GM21515 (cell line): ENCODE data around the gene CMSS1.

Experiments
- ATAC-seq: cut with Tn5 transposase; IDR thresholded peaks from one replicate; pipeline ENCODE4 v1.9.1; 2021; ENCODE audit not compliant: unreplicated experiment

CMSS1 gene

DNA sequence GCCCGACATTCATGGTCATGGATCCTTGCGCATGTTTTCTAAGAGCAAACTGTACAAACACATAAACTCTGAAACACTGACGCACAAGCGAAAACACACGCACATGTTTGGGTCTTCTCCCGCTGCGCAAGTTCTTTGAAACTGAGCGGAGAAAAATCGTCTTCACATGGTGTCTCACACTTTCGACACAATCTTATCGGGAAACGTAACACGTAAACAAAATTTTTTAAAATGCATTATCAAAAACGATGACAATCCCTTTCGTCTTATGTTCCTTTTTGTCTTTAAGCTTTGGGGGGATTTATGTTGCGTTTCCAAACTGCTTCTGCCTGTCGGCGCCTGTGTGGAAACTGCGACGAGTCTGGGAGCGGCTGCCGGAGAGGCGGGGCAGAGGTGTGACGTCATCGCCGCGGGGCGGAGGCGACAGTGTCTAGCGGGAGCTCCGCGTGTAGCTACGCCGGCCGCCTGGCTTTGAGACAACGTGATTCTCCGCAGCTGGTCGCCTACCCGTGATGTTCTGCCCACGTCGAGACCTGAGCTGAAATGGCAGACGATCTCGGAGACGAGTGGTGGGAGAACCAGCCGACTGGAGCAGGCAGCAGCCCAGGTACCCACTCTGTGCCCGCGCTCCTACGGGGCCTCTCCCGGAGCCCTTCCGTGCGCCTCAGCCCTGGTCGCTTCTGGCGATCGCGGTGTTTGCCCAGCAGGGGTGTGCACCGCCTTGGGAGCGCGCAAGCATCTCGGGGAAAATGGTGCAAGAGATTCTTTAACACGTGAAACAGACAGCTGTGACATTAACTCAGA, at the start of gene CMSS1:
Gene CMSS1 (plus strand): TSS at position 426 of the 804 bp plus-strand sequence.
- ATAC-seq: peak; percentile 98

DNA sequence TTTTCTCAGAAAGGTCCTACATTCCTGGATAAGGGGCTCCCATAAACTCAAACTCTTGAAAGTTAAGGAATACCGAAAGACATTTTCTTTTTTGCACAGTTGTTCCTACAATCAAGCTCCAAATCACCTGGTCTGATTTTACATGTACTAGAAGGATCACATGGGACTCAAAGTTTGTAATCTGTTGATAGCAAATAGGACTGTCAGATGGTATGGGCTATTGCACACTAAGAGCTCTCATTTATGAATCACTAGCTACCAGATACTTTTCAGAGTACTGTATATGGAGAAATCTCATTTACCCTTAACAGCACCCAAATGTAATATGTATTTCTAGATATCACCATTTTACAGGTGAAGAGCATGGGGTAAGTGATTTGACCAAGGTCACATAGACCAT, 49.5 kb upstream of the CMSS1 start:
- no peak for ATAC-seq

DNA sequence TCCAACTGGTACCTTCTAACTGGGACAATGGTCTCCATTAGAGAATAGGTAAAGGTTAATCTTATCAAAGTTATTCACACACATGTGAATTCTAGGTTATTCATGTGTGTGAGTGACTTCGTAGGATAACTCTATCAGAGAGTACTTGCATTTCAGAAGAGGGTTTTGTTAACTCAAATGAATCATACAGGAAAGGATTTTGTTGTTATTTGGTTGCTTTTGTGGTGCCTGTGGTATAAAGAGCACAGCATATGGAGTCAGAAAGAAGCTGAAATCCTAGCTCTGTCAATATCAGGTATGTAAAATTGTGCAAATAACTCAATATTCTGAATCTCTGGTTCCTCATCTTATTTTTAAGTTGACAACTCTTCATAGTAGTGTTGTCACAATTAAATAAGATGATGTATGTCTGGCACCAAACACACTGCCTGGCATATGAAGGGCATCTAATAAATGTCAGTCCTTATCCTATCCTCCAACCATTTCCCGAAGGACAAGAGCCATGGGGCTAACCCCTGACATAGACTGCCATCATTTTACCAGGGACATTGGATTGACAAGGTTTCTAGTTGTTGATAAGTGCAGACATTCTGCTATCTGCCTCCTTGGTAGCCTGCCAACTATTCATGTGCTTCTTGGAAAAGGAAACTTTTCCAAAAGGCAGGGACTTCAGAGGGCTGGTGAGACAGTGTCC, 48.7 kb upstream of the CMSS1 start:
- no peak for ATAC-seq

DNA sequence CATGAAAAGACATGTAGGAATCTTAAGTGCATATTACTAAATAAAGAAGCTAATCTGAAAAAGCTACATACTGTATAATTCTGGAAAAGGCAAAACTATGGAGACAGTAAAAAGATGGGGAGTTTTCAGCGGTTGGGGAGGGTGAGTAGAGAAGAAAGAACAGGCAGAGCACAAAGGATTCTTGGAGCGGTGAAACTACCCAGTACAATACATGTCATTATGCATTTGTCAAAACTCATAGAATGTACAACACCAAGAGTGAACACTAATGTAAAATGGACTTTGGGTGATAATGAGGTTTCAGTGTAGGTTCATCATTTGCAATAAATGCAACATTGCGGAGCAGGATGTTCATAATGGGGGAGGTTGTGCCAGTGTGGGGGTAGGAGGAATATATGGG, 45.5 kb upstream of the CMSS1 start:
- ATAC-seq: no peak

DNA sequence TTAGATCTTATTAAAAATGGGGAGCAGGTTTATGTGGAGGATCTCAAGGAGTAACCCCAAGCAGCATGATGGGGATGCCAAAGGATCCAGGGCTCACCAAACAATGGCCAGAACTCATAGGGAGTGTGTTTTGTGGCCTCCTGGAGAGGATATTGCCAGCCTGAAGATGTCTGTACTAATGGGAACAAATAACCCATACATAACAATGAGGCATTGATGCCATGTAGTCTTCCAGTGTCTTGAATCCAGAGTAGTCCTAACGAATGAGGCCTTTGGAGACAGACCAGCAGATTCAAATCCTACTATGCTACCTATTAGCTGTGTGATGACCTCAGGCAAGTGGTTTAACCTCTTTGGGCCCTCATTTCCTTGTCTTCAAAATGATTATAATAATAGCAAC, 45.0 kb upstream of the CMSS1 start:
- no peak for ATAC-seq

DNA sequence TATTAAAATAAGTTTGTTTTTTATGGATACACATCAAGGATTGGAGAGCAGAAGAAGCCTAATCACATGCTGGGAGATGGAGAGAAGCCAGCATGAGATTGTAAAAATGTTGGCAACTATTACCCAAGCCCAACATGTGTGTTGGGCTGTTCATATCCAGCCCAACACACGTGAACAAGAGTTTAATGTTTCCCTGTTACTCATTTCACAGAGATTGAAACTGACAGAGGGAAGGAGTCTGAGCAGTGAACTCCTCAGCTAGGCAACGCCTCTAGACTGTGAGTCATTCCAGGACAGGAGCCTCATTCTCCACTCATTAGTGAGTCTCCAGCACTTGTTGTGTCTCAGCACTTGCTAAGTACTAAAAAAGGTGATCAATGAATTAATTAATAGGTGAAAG, 43.2 kb upstream of the CMSS1 start:
- peak; percentile 93 for ATAC-seq

DNA sequence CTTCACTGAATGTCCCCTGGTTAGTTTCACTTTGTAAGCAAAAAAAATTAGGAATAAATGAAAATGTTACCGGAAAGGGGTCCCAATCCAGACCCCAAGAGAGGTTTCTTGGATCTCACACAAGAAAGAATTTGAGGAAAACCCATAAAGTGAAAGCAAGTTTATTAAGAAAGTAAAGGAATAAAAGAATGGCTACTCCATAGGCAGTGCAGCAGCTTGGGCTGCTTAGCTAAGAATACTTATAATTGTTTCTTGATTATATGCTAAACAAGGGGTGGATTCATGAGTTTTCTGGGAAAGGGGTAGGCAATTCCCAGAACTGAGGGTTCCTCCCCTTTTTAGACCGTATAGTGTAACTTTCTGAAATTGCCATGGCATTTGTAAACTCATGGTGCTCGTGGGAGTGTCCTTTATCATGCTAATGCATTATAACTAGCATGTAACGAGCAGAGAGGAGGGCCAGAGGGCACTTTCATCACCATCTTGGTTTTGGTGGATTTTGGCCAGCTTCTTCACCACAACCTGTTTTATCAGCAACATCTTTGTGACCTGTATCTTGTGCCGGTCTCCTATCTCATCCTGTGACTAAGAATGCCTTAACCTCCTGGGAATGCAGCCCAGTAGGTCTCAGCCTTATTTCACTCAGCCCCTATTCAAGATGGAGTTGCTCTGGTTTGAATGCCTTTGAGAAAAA, 41.0 kb upstream of the CMSS1 start:
- ATAC-seq: no peak

GRCh38 chr3:99777210-99777549, 40.5 kb upstream of the CMSS1 start:
- no peak for ATAC-seq

DNA sequence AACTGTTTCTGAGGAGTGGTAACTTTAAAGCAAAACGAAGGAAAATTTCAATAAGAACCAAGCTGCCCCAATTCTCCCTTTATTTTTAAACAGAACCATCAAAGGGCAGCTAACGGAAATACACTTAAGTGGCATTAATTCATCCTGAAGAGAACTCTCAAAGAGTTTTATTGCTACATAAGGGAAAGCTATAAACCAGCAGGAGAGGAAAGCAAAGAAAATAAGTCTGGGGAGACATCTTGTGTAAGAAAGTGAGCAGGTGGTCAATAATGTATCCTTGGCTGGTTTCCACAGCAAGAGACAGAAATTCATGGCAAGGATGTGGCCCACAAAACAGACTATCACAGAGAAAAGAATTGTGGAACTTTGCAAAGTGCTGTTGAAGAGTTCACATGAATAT, 40.0 kb upstream of the CMSS1 start:
- ATAC-seq: no peak

- no peak for ATAC-seq
Observed at GRCh38 chr3:99780749-99781148, 36.9 kb upstream of the CMSS1 start.

GRCh38 chr3:99781761-99782160, 35.9 kb upstream of the CMSS1 start:
- no peak for ATAC-seq

GRCh38 chr3:99783011-99783573, 34.6 kb upstream of the CMSS1 start:
- no peak for ATAC-seq

- peak; percentile 88 for ATAC-seq
Observed at GRCh38 chr3:99789011-99789721, 28.5 kb upstream of the CMSS1 start.

DNA sequence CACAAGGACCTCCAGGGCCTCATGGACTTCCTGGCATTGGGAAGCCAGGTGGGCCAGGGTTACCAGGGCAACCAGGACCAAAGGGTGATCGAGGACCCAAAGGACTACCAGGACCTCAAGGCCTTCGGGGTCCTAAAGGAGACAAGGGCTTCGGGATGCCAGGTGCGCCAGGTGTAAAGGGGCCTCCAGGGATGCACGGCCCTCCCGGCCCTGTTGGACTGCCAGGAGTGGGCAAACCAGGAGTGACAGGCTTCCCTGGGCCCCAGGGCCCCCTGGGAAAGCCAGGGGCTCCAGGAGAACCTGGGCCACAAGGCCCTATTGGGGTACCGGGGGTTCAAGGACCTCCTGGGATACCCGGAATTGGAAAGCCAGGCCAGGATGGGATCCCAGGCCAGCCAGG, 23.2 kb upstream of the CMSS1 start:
- ATAC-seq: no peak

- ATAC-seq: no peak
Observed at GRCh38 chr3:99795573-99795972, 22.1 kb upstream of the CMSS1 start.

DNA sequence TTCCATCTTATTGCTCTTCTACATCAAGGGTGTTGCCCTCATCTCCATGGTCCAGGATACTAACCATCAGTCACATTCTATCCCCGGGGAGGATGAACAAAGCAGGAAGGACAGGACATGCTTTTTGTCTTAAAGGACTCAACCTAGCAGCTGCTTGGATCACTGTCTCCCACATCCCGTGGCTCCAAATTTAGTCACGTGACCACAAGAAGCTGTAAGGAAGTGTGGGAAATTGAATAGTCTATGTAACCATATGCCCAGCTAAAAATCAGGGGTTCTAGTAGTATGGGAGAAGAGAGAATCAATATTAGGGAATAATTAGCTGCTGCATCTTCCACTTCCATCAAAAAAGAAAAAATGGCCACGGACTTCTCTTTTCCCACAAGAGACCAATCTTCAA, 18.2 kb upstream of the CMSS1 start:
- no peak for ATAC-seq

GRCh38 chr3:99803297-99803696, 14.4 kb upstream of the CMSS1 start:
- no peak for ATAC-seq

- no peak for ATAC-seq
Observed at GRCh38 chr3:99805160-99805559, 12.5 kb upstream of the CMSS1 start.

DNA sequence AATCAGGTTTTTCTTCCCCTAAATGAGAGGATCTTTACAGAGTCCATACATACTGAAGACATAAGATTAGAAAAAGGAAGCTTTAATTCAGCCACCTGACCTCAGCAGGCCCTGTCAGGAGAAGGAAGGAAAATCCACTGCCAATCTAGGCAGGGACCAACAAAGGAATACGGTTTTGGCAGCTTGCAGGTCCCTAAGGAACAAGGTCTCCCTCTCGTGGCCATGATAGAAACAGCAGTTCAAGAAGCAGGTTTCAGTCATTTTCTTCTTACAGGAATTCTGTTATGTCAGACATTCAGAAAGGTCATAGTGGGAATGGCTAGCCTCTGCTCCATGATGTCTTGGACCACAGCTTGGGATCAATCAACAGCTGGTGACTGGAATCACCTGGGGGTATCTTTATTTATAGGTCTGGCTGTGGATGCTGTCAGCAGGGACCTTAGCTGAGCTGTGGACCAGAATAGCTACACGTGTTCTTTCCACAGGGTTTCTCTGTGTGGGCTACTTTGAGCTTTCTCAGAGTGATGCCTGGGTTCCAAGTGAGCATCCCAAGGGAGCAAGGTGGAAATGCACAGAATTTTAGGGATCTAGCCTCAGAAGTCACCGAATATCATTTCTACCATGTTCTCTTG, 9.4 kb upstream of the CMSS1 start:
- ATAC-seq: no peak

DNA sequence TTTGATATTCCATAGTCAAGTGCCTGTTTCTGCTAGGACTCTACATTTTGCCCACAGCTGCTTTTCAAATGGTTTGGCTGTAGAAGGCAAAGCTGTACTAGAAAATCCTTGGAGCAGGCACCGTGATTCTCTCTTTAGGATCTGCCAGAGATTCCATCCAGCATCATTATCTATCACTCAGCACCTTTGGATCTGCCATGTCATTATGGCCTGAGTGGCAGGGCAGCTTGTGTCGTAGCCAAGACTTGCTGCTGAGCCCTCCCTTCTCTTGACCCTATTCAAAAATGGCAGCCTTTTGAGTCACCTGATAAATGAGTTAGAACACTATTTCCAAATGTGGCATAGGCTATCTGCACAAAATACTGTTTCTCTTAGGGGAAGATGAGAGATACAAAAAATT, 8.1 kb upstream of the CMSS1 start:
- no peak for ATAC-seq

GRCh38 chr3:99810403-99810802, 7.3 kb upstream of the CMSS1 start:
- ATAC-seq: no peak
